SU-DHL-6 (cell line): ENCODE data around the gene ANO7.

Source experiments
- CTCF ChIP-seq: fragments of 200-600 bp; sonication (generic); IDR thresholded peaks from one replicate; pipeline ENCODE4 v1.5.1; 2017; ENCODE audit warnings: antibody characterized with exemption, mild to moderate bottlenecking, low read length, moderate library complexity; ENCODE audit not compliant: insufficient read depth, poor library complexity, severe bottlenecking
- EZH2phosphoT487 ChIP-seq: fragments of 200-600 bp; sonication (generic), shearing (Covaris generic); conservative IDR thresholded peaks from 2 replicates; pipeline ENCODE4 v1.6.1; 2018; ENCODE audit warnings: mild to moderate bottlenecking, antibody characterized with exemption, low read length, moderate library complexity, mixed read lengths

DNA sequence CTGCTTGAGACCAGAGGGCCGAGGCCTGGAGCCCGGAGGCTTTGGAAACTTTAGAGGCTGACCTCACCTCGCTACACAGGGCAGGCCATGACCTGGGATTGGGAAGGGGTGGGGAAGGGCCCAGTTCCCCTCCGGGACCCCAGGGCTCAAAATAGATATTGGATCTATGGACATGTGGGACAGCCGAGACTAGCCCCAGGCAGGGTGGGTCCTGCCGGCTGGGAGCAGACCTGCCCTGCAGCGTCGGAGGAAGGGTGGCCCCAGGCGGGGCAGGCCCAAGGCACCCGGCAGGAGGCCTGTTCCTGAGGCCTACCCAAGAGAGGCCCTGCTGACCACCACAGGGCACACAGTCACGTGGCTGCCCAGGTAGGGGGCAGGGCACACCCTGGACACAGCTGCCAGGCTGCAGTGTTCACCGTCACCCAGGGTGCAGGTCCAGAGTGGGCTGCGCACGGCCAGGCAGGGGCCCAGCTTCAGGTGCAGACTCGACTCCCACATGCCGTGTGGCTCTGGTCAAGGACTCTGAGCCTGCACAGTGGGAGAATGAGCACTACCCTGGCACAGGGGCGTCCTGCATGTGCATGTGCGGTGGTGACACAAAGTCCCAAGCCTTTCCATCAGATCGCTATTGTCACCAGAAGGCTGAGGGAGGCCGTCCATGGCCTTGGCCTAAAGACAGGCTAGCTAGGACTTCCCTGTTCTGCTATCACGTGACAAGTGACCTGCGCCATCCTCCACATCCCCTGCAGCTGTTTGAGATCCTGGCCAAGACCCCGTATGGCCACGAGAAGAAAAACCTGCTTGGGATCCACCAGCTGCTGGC lies 13.2 kb downstream of the ANO7 start:
- TF ChIP-seq CTCF: no peak
- no peak for TF ChIP-seq EZH2phosphoT487
